ENCODE results near the gene PIAS1.
"Not testable (repeated sequence)": the region's sequence is repeated elsewhere in the genome, so short reads cannot be mapped to it uniquely, and the experiment has no call there.

The PIAS1 gene

GRCh38 chr15:68205558-68205944 is 151.4 kb downstream of the PIAS1 start:
- no peak for DNase-seq

GRCh38 chr15:68205954-68206539 is 151.9 kb downstream of the PIAS1 start:
- DNase-seq: no peak

GRCh38 chr15:68206711-68207151 is 152.6 kb downstream of the PIAS1 start:
- no peak for DNase-seq

GRCh38 chr15:68207176-68207935 is 153.2 kb downstream of the PIAS1 start:
- no peak for DNase-seq

- DNase-seq: no peak
These were observed 154.0 kb downstream of the PIAS1 start for GRCh38 chr15:68208136-68208535.

GRCh38 chr15:68208636-68209240 is 154.6 kb downstream of the PIAS1 start:
- no peak for DNase-seq

GRCh38 chr15:68209272-68209671 is 155.2 kb downstream of the PIAS1 start:
- no peak for DNase-seq

- no peak for DNase-seq
These were observed 155.8 kb downstream of the PIAS1 start for GRCh38 chr15:68209735-68210408.

GRCh38 chr15:68210409-68210756 is 156.3 kb downstream of the PIAS1 start:
- DNase-seq: no peak

GRCh38 chr15:68210821-68211655 is 156.9 kb downstream of the PIAS1 start:
- peak; percentile 57 to 83 for DNase-seq

- no peak for DNase-seq
These were observed 157.7 kb downstream of the PIAS1 start for GRCh38 chr15:68211656-68212320.

- not testable (repeated sequence) for DNase-seq
These were observed 159.4 kb downstream of the PIAS1 start for GRCh38 chr15:68213491-68213845.

- DNase-seq: no peak
These were observed 160.1 kb downstream of the PIAS1 start for GRCh38 chr15:68213991-68214837.

- DNase-seq: no peak
These were observed 160.7 kb downstream of the PIAS1 start for GRCh38 chr15:68214838-68215254.

- DNase-seq: no peak
These were observed 163.2 kb downstream of the PIAS1 start for GRCh38 chr15:68217341-68217740.

- no peak for DNase-seq
These were observed 164.2 kb downstream of the PIAS1 start for GRCh38 chr15:68218331-68218730.

- DNase-seq: no peak
These were observed 165.0 kb downstream of the PIAS1 start for GRCh38 chr15:68218847-68219798.

GRCh38 chr15:68220489-68220888 is 166.4 kb downstream of the PIAS1 start:
- DNase-seq: no peak

GRCh38 chr15:68220967-68221366 is 166.9 kb downstream of the PIAS1 start:
- no peak for DNase-seq
